NOMO-1 (cell line): Measurements from ENCODE around the gene PPIL4.
A peak's percentile ranks its signal among the peaks of the same experiment; 100 is the strongest.

Experiments
- DNase-seq, 2 experiments: peaks; one replicate each; lab custom pipeline; 2025; ENCODE audit not compliant: unreplicated experiment in 2 of 2; lab: John Stamatoyannopoulos, UW

The PPIL4 gene

GRCh38 chr6:149484733-149485700 lies 60.8 kb downstream of the PPIL4 start, which contains the start of gene ZC3H12D:
Gene ZC3H12D, minus strand, starts transcription at chr6:149485014. Its CDS starts 10,471 bp downstream, at chr6:149474543.
- peak; percentile 89 to 91 for DNase-seq

- peak in 1 of 2 experiments; percentile 34 for DNase-seq
These were observed 61.8 kb downstream of the PPIL4 start for GRCh38 chr6:149483849-149484655.

- DNase-seq = peak; percentile 76 to 91
These were observed 62.5 kb downstream of the PPIL4 start for GRCh38 chr6:149483334-149483725.

GRCh38 chr6:149482545-149483333 lies 63.1 kb downstream of the PPIL4 start:
- peak; percentile 76 to 91 for DNase-seq

- DNase-seq = no peak
These were observed 65.2 kb downstream of the PPIL4 start for GRCh38 chr6:149480502-149481280.

- no peak for DNase-seq
These were observed 67.1 kb downstream of the PPIL4 start for GRCh38 chr6:149478631-149479314.

GRCh38 chr6:149477544-149477943 lies 68.3 kb downstream of the PPIL4 start:
- no peak for DNase-seq

- DNase-seq = no peak
These were observed 68.9 kb downstream of the PPIL4 start for GRCh38 chr6:149476789-149477455.

- DNase-seq = no peak
These were observed 71.5 kb downstream of the PPIL4 start for GRCh38 chr6:149474108-149474935.

GRCh38 chr6:149473080-149474052 lies 72.5 kb downstream of the PPIL4 start:
- DNase-seq = no peak

- no peak for DNase-seq
These were observed 73.6 kb downstream of the PPIL4 start for GRCh38 chr6:149472241-149472640.

- no peak for DNase-seq
These were observed 74.0 kb downstream of the PPIL4 start for GRCh38 chr6:149471801-149472200.

- no peak for DNase-seq
These were observed 74.9 kb downstream of the PPIL4 start for GRCh38 chr6:149470948-149471347.

GRCh38 chr6:149468179-149468578 lies 77.7 kb downstream of the PPIL4 start:
- DNase-seq = no peak

- DNase-seq = no peak
These were observed 78.6 kb downstream of the PPIL4 start for GRCh38 chr6:149467265-149467664.

- no peak for DNase-seq
These were observed 81.4 kb downstream of the PPIL4 start for GRCh38 chr6:149464411-149464810.

GRCh38 chr6:149463781-149464180 lies 82.1 kb downstream of the PPIL4 start:
- DNase-seq = no peak
